HG03565 (cell line): ENCODE results near the gene ELMO1.

Experiments used
- ATAC-seq: cut with Tn5 transposase; IDR thresholded peaks from one replicate; pipeline ENCODE4 v1.9.1; 2021; ENCODE audit warnings: mild to moderate bottlenecking, moderate library complexity; ENCODE audit not compliant: unreplicated experiment

Gene ELMO1

GRCh38 chr7:37282093-37282444, 166.6 kb downstream of the ELMO1 start:
- ATAC-seq: no peak

- no peak for ATAC-seq
Measured at GRCh38 chr7:37281368-37282092, 167.1 kb downstream of the ELMO1 start.

GRCh38 chr7:37277513-37277912, 171.2 kb downstream of the ELMO1 start:
- ATAC-seq: no peak

- ATAC-seq: no peak
Measured at GRCh38 chr7:37275078-37275710, 173.5 kb downstream of the ELMO1 start.

GRCh38 chr7:37273891-37274290, 174.8 kb downstream of the ELMO1 start:
- ATAC-seq: no peak

- no peak for ATAC-seq
Measured at GRCh38 chr7:37269711-37270508, 178.8 kb downstream of the ELMO1 start.

- no peak for ATAC-seq
Measured at GRCh38 chr7:37267251-37267650, 181.4 kb downstream of the ELMO1 start.

- ATAC-seq: no peak
Measured at GRCh38 chr7:37265876-37266275, 182.8 kb downstream of the ELMO1 start.

- ATAC-seq: no peak
Measured at GRCh38 chr7:37265006-37265405, 183.7 kb downstream of the ELMO1 start.

- ATAC-seq: no peak
Measured at GRCh38 chr7:37262181-37262580, 186.5 kb downstream of the ELMO1 start.

GRCh38 chr7:37259319-37259821, 189.3 kb downstream of the ELMO1 start:
- no peak for ATAC-seq

GRCh38 chr7:37256631-37257030, 192.0 kb downstream of the ELMO1 start:
- no peak for ATAC-seq

- no peak for ATAC-seq
Measured at GRCh38 chr7:37255327-37255944, 193.2 kb downstream of the ELMO1 start.

- ATAC-seq: no peak
Measured at GRCh38 chr7:37251222-37251621, 197.4 kb downstream of the ELMO1 start.

GRCh38 chr7:37249240-37249639, 199.4 kb downstream of the ELMO1 start:
- no peak for ATAC-seq

GRCh38 chr7:37248396-37248861, 200.2 kb downstream of the ELMO1 start:
- ATAC-seq: no peak

GRCh38 chr7:37247861-37248260, 200.8 kb downstream of the ELMO1 start:
- ATAC-seq: no peak

GRCh38 chr7:37245590-37245989, 203.1 kb downstream of the ELMO1 start:
- no peak for ATAC-seq

GRCh38 chr7:37236906-37237305, 211.8 kb downstream of the ELMO1 start:
- ATAC-seq: no peak

GRCh38 chr7:37235813-37236212, 212.9 kb downstream of the ELMO1 start:
- no peak for ATAC-seq

GRCh38 chr7:37234928-37235327, 213.7 kb downstream of the ELMO1 start:
- no peak for ATAC-seq
